Measurements from ENCODE around the gene MRRF.

Gene MRRF

GRCh38 chr9:122286764-122287163 lies 22.1 kb downstream of the MRRF start:
- TF ChIP-seq FOXP2 (optimal IDR thresholded peaks at IDR 0.05; ENCODE audit: borderline replicate concordance, extremely low read depth, extremely low read length, insufficient read depth) (no peak), TAF1 (IDR thresholded peaks at IDR 0.05; ENCODE audit: borderline replicate concordance, insufficient read depth, low read length) (no peak), SIN3A (IDR thresholded peaks at IDR 0.05; ENCODE audit: borderline replicate concordance, insufficient read depth, low read length) (no peak), POLR2AphosphoS5 (IDR thresholded peaks at IDR 0.05; ENCODE audit: low read depth, low read length) (no peak)
- TF ChIP-seq, protein P1, sequence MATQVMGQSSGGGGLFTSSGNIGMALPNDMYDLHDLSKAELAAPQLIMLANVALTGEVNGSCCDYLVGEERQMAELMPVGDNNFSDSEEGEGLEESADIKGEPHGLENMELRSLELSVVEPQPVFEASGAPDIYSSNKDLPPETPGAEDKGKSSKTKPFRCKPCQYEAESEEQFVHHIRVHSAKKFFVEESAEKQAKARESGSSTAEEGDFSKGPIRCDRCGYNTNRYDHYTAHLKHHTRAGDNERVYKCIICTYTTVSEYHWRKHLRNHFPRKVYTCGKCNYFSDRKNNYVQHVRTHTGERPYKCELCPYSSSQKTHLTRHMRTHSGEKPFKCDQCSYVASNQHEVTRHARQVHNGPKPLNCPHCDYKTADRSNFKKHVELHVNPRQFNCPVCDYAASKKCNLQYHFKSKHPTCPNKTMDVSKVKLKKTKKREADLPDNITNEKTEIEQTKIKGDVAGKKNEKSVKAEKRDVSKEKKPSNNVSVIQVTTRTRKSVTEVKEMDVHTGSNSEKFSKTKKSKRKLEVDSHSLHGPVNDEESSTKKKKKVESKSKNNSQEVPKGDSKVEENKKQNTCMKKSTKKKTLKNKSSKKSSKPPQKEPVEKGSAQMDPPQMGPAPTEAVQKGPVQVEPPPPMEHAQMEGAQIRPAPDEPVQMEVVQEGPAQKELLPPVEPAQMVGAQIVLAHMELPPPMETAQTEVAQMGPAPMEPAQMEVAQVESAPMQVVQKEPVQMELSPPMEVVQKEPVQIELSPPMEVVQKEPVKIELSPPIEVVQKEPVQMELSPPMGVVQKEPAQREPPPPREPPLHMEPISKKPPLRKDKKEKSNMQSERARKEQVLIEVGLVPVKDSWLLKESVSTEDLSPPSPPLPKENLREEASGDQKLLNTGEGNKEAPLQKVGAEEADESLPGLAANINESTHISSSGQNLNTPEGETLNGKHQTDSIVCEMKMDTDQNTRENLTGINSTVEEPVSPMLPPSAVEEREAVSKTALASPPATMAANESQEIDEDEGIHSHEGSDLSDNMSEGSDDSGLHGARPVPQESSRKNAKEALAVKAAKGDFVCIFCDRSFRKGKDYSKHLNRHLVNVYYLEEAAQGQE (IDR thresholded peaks at IDR 0.05; ENCODE audit: insufficient read depth in 1 of 2, low read depth in 2 of 2, low read length in 2 of 2): no peak

DNA sequence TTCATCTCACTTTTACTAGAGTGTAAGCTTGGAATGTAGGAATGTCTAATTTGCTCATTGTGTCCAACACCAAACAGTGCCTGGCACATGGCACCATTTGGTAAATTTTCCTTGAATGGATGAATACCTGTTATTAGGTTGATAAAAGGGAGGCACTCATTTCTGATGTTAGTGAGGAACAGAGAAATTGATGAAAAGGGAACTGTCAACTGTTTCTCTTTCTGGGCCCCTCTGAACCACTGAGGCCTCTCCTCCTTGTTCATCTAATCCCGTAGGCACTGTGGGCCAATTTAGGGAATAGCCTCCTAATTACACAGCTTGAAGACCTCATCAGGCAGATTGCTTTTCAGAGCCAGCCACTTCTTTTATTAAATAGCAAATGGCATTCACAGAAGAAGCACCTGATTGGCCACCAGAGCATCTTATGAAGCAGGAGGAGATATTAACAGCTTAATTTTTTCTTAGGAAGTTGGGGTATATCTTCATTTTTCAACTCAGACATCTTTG lies 22.6 kb downstream of the MRRF start:
- TF ChIP-seq, protein P1 (IDR thresholded peaks at IDR 0.05; ENCODE audit: insufficient read depth in 1 of 2, low read depth in 2 of 2, low read length in 2 of 2): no peak
- no peak for TF ChIP-seq TAF1 (IDR thresholded peaks at IDR 0.05; ENCODE audit: borderline replicate concordance, insufficient read depth, low read length)
- no peak for TF ChIP-seq SIN3A (IDR thresholded peaks at IDR 0.05; ENCODE audit: borderline replicate concordance, insufficient read depth, low read length)
- TF ChIP-seq POLR2AphosphoS5 (IDR thresholded peaks at IDR 0.05; ENCODE audit: low read depth, low read length): no peak
- no peak for TF ChIP-seq FOXP2 (optimal IDR thresholded peaks at IDR 0.05; ENCODE audit: borderline replicate concordance, extremely low read depth, extremely low read length, insufficient read depth)

DNA sequence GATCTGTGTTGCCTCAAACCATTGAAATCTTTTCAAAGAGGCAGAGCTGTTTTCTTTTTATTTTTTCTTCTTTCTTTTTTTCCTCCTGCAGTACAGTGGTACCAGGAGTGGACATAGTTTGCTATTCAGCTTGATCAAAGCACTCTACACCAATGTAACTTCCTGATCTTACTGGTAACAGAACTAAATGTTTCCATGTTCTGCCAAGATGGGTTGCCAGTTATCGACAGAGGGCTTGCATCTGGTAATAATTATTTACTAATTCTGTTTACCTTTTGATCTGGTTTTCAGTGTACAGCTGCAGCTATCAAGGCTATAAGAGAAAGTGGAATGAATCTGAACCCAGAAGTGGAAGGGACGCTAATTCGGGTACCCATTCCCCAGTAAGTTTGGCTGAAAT lies 26.8 kb downstream of the MRRF start:
- TF ChIP-seq SIN3A (IDR thresholded peaks at IDR 0.05; ENCODE audit: borderline replicate concordance, insufficient read depth, low read length): no peak
- no peak for TF ChIP-seq TAF1 (IDR thresholded peaks at IDR 0.05; ENCODE audit: borderline replicate concordance, insufficient read depth, low read length)
- no peak for TF ChIP-seq POLR2AphosphoS5 (IDR thresholded peaks at IDR 0.05; ENCODE audit: low read depth, low read length)
- no peak for TF ChIP-seq FOXP2 (optimal IDR thresholded peaks at IDR 0.05; ENCODE audit: borderline replicate concordance, extremely low read depth, extremely low read length, insufficient read depth)
- TF ChIP-seq, protein P1 (IDR thresholded peaks at IDR 0.05; ENCODE audit: insufficient read depth in 1 of 2, low read depth in 2 of 2, low read length in 2 of 2): no peak

- TF ChIP-seq FOXP2 (optimal IDR thresholded peaks at IDR 0.05; ENCODE audit: borderline replicate concordance, extremely low read depth, extremely low read length, insufficient read depth): no peak
- no peak for TF ChIP-seq POLR2AphosphoS5 (IDR thresholded peaks at IDR 0.05; ENCODE audit: low read depth, low read length)
- TF ChIP-seq TAF1 (IDR thresholded peaks at IDR 0.05; ENCODE audit: borderline replicate concordance, insufficient read depth, low read length): no peak
- TF ChIP-seq, protein P1 (IDR thresholded peaks at IDR 0.05; ENCODE audit: insufficient read depth in 1 of 2, low read depth in 2 of 2, low read length in 2 of 2): no peak
- TF ChIP-seq SIN3A (IDR thresholded peaks at IDR 0.05; ENCODE audit: borderline replicate concordance, insufficient read depth, low read length): no peak
Measured at GRCh38 chr9:122294531-122294930, 29.8 kb downstream of the MRRF start.

DNA sequence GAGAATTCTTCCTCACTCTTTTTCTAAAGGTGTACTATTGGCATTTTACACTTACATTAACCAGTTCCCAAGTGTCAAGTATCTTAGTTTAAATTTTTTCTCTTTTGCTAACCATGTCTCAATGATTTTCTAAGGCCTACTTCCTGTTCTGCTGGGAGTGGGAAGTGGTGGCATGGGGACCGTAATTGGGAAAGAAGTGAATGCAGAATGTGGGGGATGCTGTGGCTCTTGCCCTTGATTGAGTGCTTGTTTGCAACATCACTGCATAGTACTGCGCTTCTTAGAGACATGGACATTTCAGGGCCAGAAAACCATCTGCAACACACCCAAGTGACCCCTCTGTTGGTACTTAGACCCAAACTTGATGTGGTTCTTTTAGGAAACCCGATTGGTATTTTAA lies 32.8 kb downstream of the MRRF start:
- TF ChIP-seq TAF1 (IDR thresholded peaks at IDR 0.05; ENCODE audit: borderline replicate concordance, insufficient read depth, low read length) (no peak), POLR2AphosphoS5 (IDR thresholded peaks at IDR 0.05; ENCODE audit: low read depth, low read length) (no peak), SIN3A (IDR thresholded peaks at IDR 0.05; ENCODE audit: borderline replicate concordance, insufficient read depth, low read length) (no peak), FOXP2 (optimal IDR thresholded peaks at IDR 0.05; ENCODE audit: borderline replicate concordance, extremely low read depth, extremely low read length, insufficient read depth) (no peak)
- TF ChIP-seq, protein P1 (IDR thresholded peaks at IDR 0.05; ENCODE audit: insufficient read depth in 1 of 2, low read depth in 2 of 2, low read length in 2 of 2): no peak
